HepG2 (cell line): Measurements from ENCODE around the gene IGF1. TPM values are rescaled to one million over a fixed set of nuclear protein-coding genes. Genes with fewer than 3 reads are reported as not detected.

Experiments used
- ATAC-seq: fragments of 200-7000 bp; cut with Tn5 transposase; 3 replicates; pipeline ENCODE4 v1.9.1; 2020; ENCODE audit warnings: mild to moderate bottlenecking, moderate library complexity
- BruUV-seq: library from RNA; stranded (reverse); fragments of 400-500 nt; replicated peaks from 2 replicates; lab custom pipeline; 2021; lab: Mats Ljungman, UMichigan
- CTCF ChIA-PET: fragments of 300-600 bp; formaldehyde crosslinking; extraction: SDS; loops from one replicate; lab custom pipeline; 2021; ENCODE audit warnings: low total read pairs, inconsistent platforms, low intra/inter-chr PET ratio; lab: Yijun Ruan, JAX
- POLR2A ChIA-PET: fragments of 350-600 bp; sonication (Branson Sonifier 250); formaldehyde crosslinking; loops from one replicate; lab custom pipeline; 2020; ENCODE audit warnings: antibody characterized with exemption, inconsistent platforms; lab: Yijun Ruan, JAX
- DNase-seq: peaks from one replicate; pipeline ENCODE4 v3.0.0-alpha.2; 2015; ENCODE audit warnings: low spot score
- FAIRE-seq: peaks from 3 replicates; lab custom pipeline; 2011; peaks lifted over from hg19 to GRCh38; lab: Jason Lieb, UNC
- H2AFZ ChIP-seq: one replicate; pipeline ENCODE4 v1.6.1; 2011; ENCODE audit warnings: low read length, inconsistent platforms
- H3K27ac ChIP-seq: fragments of 300-600 bp; 3 replicates; pipeline ENCODE4 v1.8.0; 2011; ENCODE audit warnings: mixed run types, mild to moderate bottlenecking, mixed read lengths, low read length, inconsistent platforms; ENCODE audit not compliant: insufficient read depth; ENCODE audit errors: extremely low read length
- H3K27me3 ChIP-seq, 2 experiments: fragments of 200-600 bp in 1 of 2; 2 replicates in 1 of 2; 3 replicates in 1 of 2; pipeline versions ENCODE4 v1.6.0 to v1.8.0; 2011; ENCODE audit warnings: low read length in 2 of 2, mild to moderate bottlenecking in 2 of 2, moderate library complexity in 2 of 2, inconsistent platforms in 1 of 2; ENCODE audit not compliant: insufficient read depth in 2 of 2, control insufficient read depth in 1 of 2
- H3K36me3 ChIP-seq, 2 experiments: fragments of 200-600 bp in 1 of 2; replicated peaks in 1 of 2; 2 replicates in 1 of 2; 3 replicates in 1 of 2; pipeline versions ENCODE4 v1.5.1 to v1.8.0; 2011; ENCODE audit warnings: low read length in 2 of 2, inconsistent platforms in 1 of 2; ENCODE audit not compliant: insufficient read depth in 2 of 2, control insufficient read depth in 1 of 2
- H3K4me1 ChIP-seq: 2 replicates; pipeline ENCODE4 v1.5.1; 2012; ENCODE audit warnings: low read length, inconsistent platforms; ENCODE audit not compliant: insufficient read depth
- H3K4me2 ChIP-seq: 2 replicates; pipeline ENCODE4 v1.6.0; 2011; ENCODE audit warnings: low read depth, low read length, inconsistent platforms
- H3K4me3 ChIP-seq, 3 experiments: fragments of 200-600 bp in 1 of 3; sonication (generic), shearing (Covaris generic) in 1 of 3; replicated peaks in 1 of 3; 2 replicates each; pipeline ENCODE4 v1.5.1; 2011 to 2016; ENCODE audit warnings: low read length in 3 of 3, inconsistent platforms in 2 of 3, low read depth in 2 of 3, mild to moderate bottlenecking in 2 of 3, control low read depth in 1 of 3, mixed read lengths in 1 of 3; ENCODE audit not compliant: insufficient read depth in 1 of 3
- H3K79me2 ChIP-seq: one replicate; pipeline ENCODE4 v1.6.1; 2011; ENCODE audit warnings: low read length, inconsistent platforms; ENCODE audit not compliant: insufficient read depth
- H3K9ac ChIP-seq: 2 replicates; pipeline ENCODE4 v1.6.0; 2011; ENCODE audit warnings: mild to moderate bottlenecking, low read depth, low read length, inconsistent platforms; ENCODE audit not compliant: insufficient read depth
- H3K9me3 ChIP-seq: 2 replicates; pipeline ENCODE4 v1.5.1; 2012; ENCODE audit warnings: mild to moderate bottlenecking, low read length
- H4K20me1 ChIP-seq: 2 replicates; pipeline ENCODE4 v1.6.0; 2011; ENCODE audit warnings: inconsistent platforms, mild to moderate bottlenecking, low read length, moderate library complexity; ENCODE audit not compliant: insufficient read depth
- CEBPG ChIP-seq: IDR thresholded peaks from 2 replicates; pipeline ENCODE4 v1.6.1; 2016
- KDM5B ChIP-seq: sonication (generic); formaldehyde crosslinking; IDR thresholded peaks from 2 replicates; pipeline ENCODE4 v1.4.0; 2020; ENCODE audit warnings: missing genetic modification reagents, mild to moderate bottlenecking, borderline replicate concordance
- MAFF ChIP-seq: IDR thresholded peaks from 2 replicates; pipeline ENCODE4 v1.6.1; 2011; ENCODE audit warnings: low read depth, low read length, improper control_type of control experiment
- NR1H2 ChIP-seq: sonication (generic); formaldehyde crosslinking; IDR thresholded peaks from 2 replicates; pipeline ENCODE4 v1.8.1; 2022; ENCODE audit warnings: low read depth, missing genetic modification reagents, borderline replicate concordance
- POGK ChIP-seq: sonication (generic); formaldehyde crosslinking; conservative IDR thresholded peaks from 2 replicates; pipeline ENCODE4 v1.8.0; 2022; ENCODE audit warnings: mild to moderate bottlenecking, moderate library complexity, missing genetic modification reagents
- RARA ChIP-seq: IDR thresholded peaks from 2 replicates; pipeline ENCODE4 v1.6.1; 2016; ENCODE audit warnings: missing genetic modification reagents, missing compliant biosample characterization
- TOPORS ChIP-seq: sonication (generic); formaldehyde crosslinking; IDR thresholded peaks from 2 replicates; pipeline ENCODE4 v1.8.0; 2023; ENCODE audit warnings: mild to moderate bottlenecking, missing genetic modification reagents
- ZNF44 ChIP-seq: sonication (generic); formaldehyde crosslinking; IDR thresholded peaks from 2 replicates; pipeline ENCODE4 v1.5.1; 2020; ENCODE audit warnings: mild to moderate bottlenecking, missing genetic modification reagents
- ZNF563 ChIP-seq: sonication (generic); formaldehyde crosslinking; IDR thresholded peaks from 2 replicates; pipeline ENCODE4 v1.8.0; 2022; ENCODE audit warnings: mild to moderate bottlenecking, moderate library complexity, missing genetic modification reagents
- ZNF605 ChIP-seq: sonication (generic); formaldehyde crosslinking; IDR thresholded peaks from 2 replicates; pipeline ENCODE4 v1.8.0; 2022; ENCODE audit warnings: mild to moderate bottlenecking, missing genetic modification reagents
- ZNF746 ChIP-seq: sonication (generic); formaldehyde crosslinking; IDR thresholded peaks from 2 replicates; pipeline ENCODE4 v1.8.0; 2022; ENCODE audit warnings: mild to moderate bottlenecking, missing genetic modification reagents
- ZNF781 ChIP-seq: sonication (generic); formaldehyde crosslinking; IDR thresholded peaks from 2 replicates; pipeline ENCODE4 v1.5.1; 2020; ENCODE audit warnings: borderline replicate concordance, mild to moderate bottlenecking, missing genetic modification reagents; ENCODE audit errors: not compliant biosample characterization
- ZSCAN25 ChIP-seq: sonication (generic); formaldehyde crosslinking; IDR thresholded peaks from 2 replicates; pipeline ENCODE4 v1.8.0; 2022; ENCODE audit warnings: mild to moderate bottlenecking, missing genetic modification reagents
- WGBS: methylation state at CpG from one replicate; pipeline ENCODE4 v1.1.6; 2017; ENCODE audit warnings: low lambda C conversion rate; 5-methylcytosine and 5-hydroxymethylcytosine counted together
- in situ Hi-C: cut with HindIII; loops from 2 replicates; pipeline ENCODE4 v1.10.0; 2017; ENCODE audit warnings: low pct_unique_long_range_greater_than_20kb; ENCODE audit not compliant: extremely low pct_ligation_motif_present
- intact Hi-C: fragments of 100-400 bp; cut with micrococcal nuclease; formaldehyde crosslinking; loops from one replicate; pipeline ENCODE4 v1.10.0; 2022; ENCODE audit not compliant: unreplicated experiment
- polyA plus RNA-seq, 8 experiments: library from polyadenylated mRNA; depleted of rRNA in 3 of 8; stranded (reverse) in 7 of 8; unstranded in 1 of 8; fragments of >200 nt; fragmentation: Illumina TruSeq in 4 of 8; extraction: Trizol in 4 of 8; gene quantifications; 2 replicates each; pipeline versions ENCODE4 v1.2.1 to v1.2.3, GENCODE V29; 2011 to 2016; ENCODE audit warnings: low read depth in 4 of 8, missing spikeins in 1 of 8, mixed read lengths in 1 of 8; ENCODE audit not compliant: insufficient read depth in 1 of 8
- total RNA-seq, 5 experiments: library from RNA; depleted of rRNA; stranded (reverse); fragments of >200 nt; fragmentation: Illumina TruSeq; extraction: Trizol; gene quantifications; 2 replicates each; pipeline ENCODE4 v1.2.3, GENCODE V29; 2016; ENCODE audit warnings: low read depth in 1 of 5
- TF ChIP-seq, protein P1 (sequence below): IDR thresholded peaks from 2 replicates; pipeline ENCODE4 v1.6.1; 2016; ENCODE audit warnings: mild to moderate bottlenecking
- TF ChIP-seq, protein P2 (sequence below): sonication (generic); formaldehyde crosslinking; IDR thresholded peaks from 2 replicates; pipeline ENCODE4 v1.5.1; 2020; ENCODE audit warnings: missing genetic modification reagents, mild to moderate bottlenecking, borderline replicate concordance

The IGF1 gene
- total and polyA plus RNA-seq, 2 of the 13 experiments (the other 11 are each of a cell fraction or from before 2014, with no cell fraction given), result not detected

- H3K27ac ChIP-seq, result no peak overlapping the region
- POLR2A ChIA-PET, result no interaction called here
- FAIRE-seq (no peak), ATAC-seq (no peak), DNase-seq (no peak)
- CTCF ChIA-PET, result no interaction called here
- H3K4me3 ChIP-seq, result no peak overlapping the region
- WGBS, result 10% methylated on average over 4 of the region's 4 CpGs
- TF ChIP-seq, protein P1, sequence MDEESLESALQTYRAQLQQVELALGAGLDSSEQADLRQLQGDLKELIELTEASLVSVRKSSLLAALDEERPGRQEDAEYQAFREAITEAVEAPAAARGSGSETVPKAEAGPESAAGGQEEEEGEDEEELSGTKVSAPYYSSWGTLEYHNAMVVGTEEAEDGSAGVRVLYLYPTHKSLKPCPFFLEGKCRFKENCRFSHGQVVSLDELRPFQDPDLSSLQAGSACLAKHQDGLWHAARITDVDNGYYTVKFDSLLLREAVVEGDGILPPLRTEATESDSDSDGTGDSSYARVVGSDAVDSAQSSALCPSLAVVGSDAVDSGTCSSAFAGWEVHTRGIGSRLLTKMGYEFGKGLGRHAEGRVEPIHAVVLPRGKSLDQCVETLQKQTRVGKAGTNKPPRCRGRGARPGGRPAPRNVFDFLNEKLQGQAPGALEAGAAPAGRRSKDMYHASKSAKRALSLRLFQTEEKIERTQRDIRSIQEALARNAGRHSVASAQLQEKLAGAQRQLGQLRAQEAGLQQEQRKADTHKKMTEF (CRISPR knock-in tag), result no peak
- TF ChIP-seq ZNF781 (no peak), POGK (CRISPR knock-in tag) (no peak), CEBPG (CRISPR knock-in tag) (no peak), KDM5B (CRISPR knock-in tag) (no peak), ZSCAN25 (no peak), NR1H2 (CRISPR knock-in tag) (no peak), ZNF605 (CRISPR knock-in tag) (no peak), ZNF746 (CRISPR knock-in tag) (no peak), ZNF44 (CRISPR knock-in tag) (no peak), MAFF (no peak), TOPORS (CRISPR knock-in tag) (no peak), ZNF563 (no peak), RARA (CRISPR knock-in tag) (no peak)
- TF ChIP-seq, protein P2, sequence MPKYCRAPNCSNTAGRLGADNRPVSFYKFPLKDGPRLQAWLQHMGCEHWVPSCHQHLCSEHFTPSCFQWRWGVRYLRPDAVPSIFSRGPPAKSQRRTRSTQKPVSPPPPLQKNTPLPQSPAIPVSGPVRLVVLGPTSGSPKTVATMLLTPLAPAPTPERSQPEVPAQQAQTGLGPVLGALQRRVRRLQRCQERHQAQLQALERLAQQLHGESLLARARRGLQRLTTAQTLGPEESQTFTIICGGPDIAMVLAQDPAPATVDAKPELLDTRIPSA (CRISPR knock-in tag), result no peak
- no peaks in the 10 kb centered on the region for H4K20me1 ChIP-seq
- H3K79me2 ChIP-seq, result no peaks in the 10 kb centered on the region
- H2AFZ ChIP-seq, result no peak overlapping the region
- no peak overlapping the region for H3K4me2 ChIP-seq
- H3K27me3 ChIP-seq, result no peaks in the 10 kb centered on the region
- H3K36me3 ChIP-seq, result no peaks in the 10 kb centered on the region
- no peaks in the 10 kb centered on the region; the same call in 1 of the 2 replicates for H3K9me3 ChIP-seq
- no TSS peak for BruUV-seq
- in situ Hi-C loops (no loop called here), intact Hi-C loops (no loop called here)
- H3K4me1 ChIP-seq, result peaks cover 15% of the 10 kb centered on the region
- H3K9ac ChIP-seq, result no peak overlapping the region
Observed at GRCh38 chr12:102347811-102348210, 132.6 kb downstream of the IGF1 start.
